WTC11 (cell line): Measurements from ENCODE around the gene FHIP2A.
"Not testable (repeated sequence)": the region's sequence is repeated elsewhere in the genome, so short reads cannot be mapped to it uniquely, and the experiment has no call there.

Experiments
- ATF2 ChIP-seq: sonication (generic); formaldehyde crosslinking; IDR thresholded peaks from 2 replicates; pipeline ENCODE4 v1.8.1; 2022; ENCODE audit warnings: low read depth, missing genetic modification reagents, borderline replicate concordance
- CTCF ChIP-seq: fragments of 200-600 bp; IDR thresholded peaks from 2 replicates; pipeline ENCODE4 v1.8.0; 2022; ENCODE audit warnings: antibody characterized with exemption
- E2F5 ChIP-seq: sonication (generic); formaldehyde crosslinking; IDR thresholded peaks from 2 replicates; pipeline ENCODE4 v1.8.1; 2022; ENCODE audit warnings: mild to moderate bottlenecking, moderate library complexity, missing genetic modification reagents
- ETV6 ChIP-seq: sonication (generic); formaldehyde crosslinking; IDR thresholded peaks from 2 replicates; pipeline ENCODE4 v1.8.1; 2022; ENCODE audit warnings: mild to moderate bottlenecking, missing genetic modification reagents
- FOXK1 ChIP-seq: sonication (generic); formaldehyde crosslinking; IDR thresholded peaks from 2 replicates; pipeline ENCODE4 v1.8.0; 2022; ENCODE audit warnings: mild to moderate bottlenecking, moderate library complexity, missing genetic modification reagents
- KAT7 ChIP-seq: sonication (generic); formaldehyde crosslinking; IDR thresholded peaks from 2 replicates; pipeline ENCODE4 v1.8.1; 2023; ENCODE audit warnings: missing genetic modification reagents, mild to moderate bottlenecking, borderline replicate concordance
- STAT6 ChIP-seq: sonication (generic); formaldehyde crosslinking; conservative IDR thresholded peaks from 2 replicates; pipeline ENCODE4 v1.8.1; 2023; ENCODE audit warnings: mild to moderate bottlenecking, low read depth, missing genetic modification reagents, moderate library complexity
- TEAD4 ChIP-seq: sonication (generic); formaldehyde crosslinking; IDR thresholded peaks from 2 replicates; pipeline ENCODE4 v1.8.0; 2022; ENCODE audit warnings: mild to moderate bottlenecking, missing genetic modification reagents
- USF2 ChIP-seq: sonication (generic); formaldehyde crosslinking; IDR thresholded peaks from 2 replicates; pipeline ENCODE4 v1.8.1; 2023; ENCODE audit warnings: mild to moderate bottlenecking, missing genetic modification reagents, moderate library complexity

GRCh38 chr10:114775082-114775481 is 46.5 kb upstream of the FHIP2A start:
- not testable (repeated sequence) for TF ChIP-seq USF2 (CRISPR knock-in tag); STAT6 (CRISPR knock-in tag); CTCF; E2F5 (CRISPR knock-in tag); TEAD4; FOXK1 (CRISPR knock-in tag); KAT7; ETV6 (CRISPR knock-in tag); ATF2
